Measurements from ENCODE around the gene WDR45B.

DNA sequence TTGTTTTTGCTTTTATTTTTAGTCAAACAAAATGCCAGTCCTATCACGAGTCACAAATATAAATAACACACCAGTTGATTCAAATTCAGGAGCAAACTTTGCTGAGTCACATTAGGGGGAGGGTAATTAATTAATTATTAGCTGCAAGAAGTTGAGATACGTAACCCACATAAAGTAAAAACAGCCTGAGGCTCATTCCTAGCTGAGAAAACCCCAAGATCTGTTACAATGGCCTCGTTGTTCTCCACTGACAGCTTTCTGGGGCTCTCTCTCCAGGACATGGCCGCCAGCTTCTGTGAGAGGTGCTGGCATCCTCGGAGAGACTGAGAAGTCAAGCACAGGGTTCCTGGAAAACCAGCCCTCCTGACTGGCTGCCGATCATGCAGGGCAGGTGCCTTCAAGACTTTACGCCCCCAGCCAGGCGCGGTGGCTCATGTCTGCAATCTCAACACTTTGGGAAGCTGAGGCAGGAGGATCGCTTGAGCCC, 39.2 kb upstream of the WDR45B start:
- TF ChIP-seq, protein P1, sequence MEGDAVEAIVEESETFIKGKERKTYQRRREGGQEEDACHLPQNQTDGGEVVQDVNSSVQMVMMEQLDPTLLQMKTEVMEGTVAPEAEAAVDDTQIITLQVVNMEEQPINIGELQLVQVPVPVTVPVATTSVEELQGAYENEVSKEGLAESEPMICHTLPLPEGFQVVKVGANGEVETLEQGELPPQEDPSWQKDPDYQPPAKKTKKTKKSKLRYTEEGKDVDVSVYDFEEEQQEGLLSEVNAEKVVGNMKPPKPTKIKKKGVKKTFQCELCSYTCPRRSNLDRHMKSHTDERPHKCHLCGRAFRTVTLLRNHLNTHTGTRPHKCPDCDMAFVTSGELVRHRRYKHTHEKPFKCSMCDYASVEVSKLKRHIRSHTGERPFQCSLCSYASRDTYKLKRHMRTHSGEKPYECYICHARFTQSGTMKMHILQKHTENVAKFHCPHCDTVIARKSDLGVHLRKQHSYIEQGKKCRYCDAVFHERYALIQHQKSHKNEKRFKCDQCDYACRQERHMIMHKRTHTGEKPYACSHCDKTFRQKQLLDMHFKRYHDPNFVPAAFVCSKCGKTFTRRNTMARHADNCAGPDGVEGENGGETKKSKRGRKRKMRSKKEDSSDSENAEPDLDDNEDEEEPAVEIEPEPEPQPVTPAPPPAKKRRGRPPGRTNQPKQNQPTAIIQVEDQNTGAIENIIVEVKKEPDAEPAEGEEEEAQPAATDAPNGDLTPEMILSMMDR (IDR thresholded peaks at IDR 0.05): no peak
- TF ChIP-seq POLR2A (IDR thresholded peaks at IDR 0.05): no peak
